IPS-15b (cell line): ENCODE results near the gene CLDN1.

Source experiments
- H3K27me3 ChIP-seq: one replicate; pipeline ENCODE4 v1.6.1; 2013; ENCODE audit warnings: low read length; ENCODE audit not compliant: control insufficient read depth, insufficient read depth
- H3K36me3 ChIP-seq: one replicate; pipeline ENCODE4 v1.6.1; 2013; ENCODE audit warnings: low read length; ENCODE audit not compliant: control insufficient read depth, insufficient read depth
- H3K4me1 ChIP-seq: one replicate; pipeline ENCODE4 v1.6.1; 2013; ENCODE audit warnings: mild to moderate bottlenecking, low read length; ENCODE audit not compliant: control insufficient read depth, insufficient read depth
- H3K4me3 ChIP-seq: one replicate; pipeline ENCODE4 v1.5.1; 2013; ENCODE audit warnings: low read depth, low read length
- H3K9ac ChIP-seq: one replicate; pipeline ENCODE4 v1.6.1; 2013; ENCODE audit warnings: low read depth, mild to moderate bottlenecking, low read length
- H3K9me3 ChIP-seq: one replicate; pipeline ENCODE4 v1.6.1; 2013; ENCODE audit warnings: mild to moderate bottlenecking, low read length; ENCODE audit not compliant: control insufficient read depth, insufficient read depth

Gene CLDN1

DNA sequence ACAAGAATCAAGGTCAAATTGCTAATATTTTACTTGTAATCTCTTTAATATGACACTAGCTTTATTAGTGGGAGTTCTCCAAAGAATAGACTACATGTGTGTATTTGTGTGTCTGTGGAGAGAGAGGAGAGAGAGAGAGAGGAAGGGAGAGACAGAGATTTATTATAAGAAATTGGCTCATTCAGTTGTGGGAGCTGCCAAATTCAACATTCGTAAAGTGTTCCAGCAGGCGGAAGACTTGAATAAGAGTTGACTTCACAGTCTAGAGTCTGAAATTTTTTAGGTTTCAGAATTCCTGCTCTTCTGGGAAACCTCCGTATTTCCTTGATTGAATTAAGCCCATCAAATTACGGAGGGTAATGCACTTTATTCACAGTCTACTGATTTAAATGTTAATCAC lies 4.7 kb upstream of the CLDN1 start:
- H3K27me3 ChIP-seq = peaks cover 11% of the 10 kb centered on the region
- H3K9ac ChIP-seq = no peak overlapping the region
- no peaks in the 10 kb centered on the region for H3K36me3 ChIP-seq
- peaks cover 17% of the 10 kb centered on the region for H3K4me1 ChIP-seq
- H3K4me3 ChIP-seq = no peak overlapping the region
- no peaks in the 10 kb centered on the region for H3K9me3 ChIP-seq

- Histone ChIP-seq H3K4me3 (no peak overlapping the region), H3K9me3 (no peaks in the 10 kb centered on the region), H3K27me3 (peaks cover 16% of the 10 kb centered on the region), H3K4me1 (peaks cover 17% of the 10 kb centered on the region), H3K9ac (no peak overlapping the region), H3K36me3 (no peaks in the 10 kb centered on the region)
Measured at GRCh38 chr3:190326361-190326760, 4.1 kb upstream of the CLDN1 start.

GRCh38 chr3:190325923-190326322 lies 3.7 kb upstream of the CLDN1 start:
- Histone ChIP-seq H3K9me3 (no peaks in the 10 kb centered on the region), H3K36me3 (no peaks in the 10 kb centered on the region), H3K4me1 (peaks cover 17% of the 10 kb centered on the region), H3K4me3 (no peak overlapping the region), H3K9ac (no peak overlapping the region), H3K27me3 (peaks cover 20% of the 10 kb centered on the region)

GRCh38 chr3:190323246-190323626 lies 990 bp upstream of the CLDN1 start:
- H3K4me1 ChIP-seq = peaks cover 17% of the 10 kb centered on the region
- no peak overlapping the region for H3K9ac ChIP-seq
- no peak overlapping the region for H3K4me3 ChIP-seq
- H3K36me3 ChIP-seq = no peaks in the 10 kb centered on the region
- no peaks in the 10 kb centered on the region for H3K9me3 ChIP-seq
- H3K27me3 ChIP-seq = peaks cover 22% of the 10 kb centered on the region

DNA sequence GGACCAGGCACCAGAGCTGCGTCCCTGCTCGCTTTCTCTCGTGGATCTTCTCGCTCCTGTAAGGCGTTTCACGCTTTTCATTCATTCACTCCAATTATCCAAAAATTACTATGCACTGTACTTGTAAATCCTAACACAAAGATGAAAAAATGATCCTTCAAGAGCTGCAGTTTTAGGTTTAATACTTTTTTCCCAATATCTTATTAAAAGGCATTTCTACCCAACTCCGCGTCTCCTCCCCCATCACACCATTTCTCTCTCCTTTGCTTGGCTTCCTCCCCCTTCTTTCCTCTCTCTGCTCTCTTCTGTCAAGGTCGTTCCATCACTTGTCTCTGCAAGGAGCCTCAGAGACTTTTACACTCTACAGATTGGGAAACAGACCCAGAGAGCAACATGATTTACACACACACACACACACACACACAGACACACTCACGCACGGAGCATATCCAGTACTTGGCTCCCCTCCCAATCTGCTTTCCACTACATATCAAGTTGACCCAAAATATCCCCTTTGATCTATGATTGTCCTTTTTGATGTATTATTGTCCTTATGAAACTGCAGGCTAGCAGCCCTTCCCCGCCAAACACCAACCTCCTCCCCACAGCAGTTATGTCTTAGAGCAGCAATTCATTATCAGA lies 479 bp upstream of the CLDN1 start:
- Histone ChIP-seq H3K9ac (no peak overlapping the region), H3K36me3 (no peaks in the 10 kb centered on the region), H3K4me3 (peak overlapping the region; percentile 52), H3K4me1 (peaks cover 17% of the 10 kb centered on the region), H3K9me3 (no peaks in the 10 kb centered on the region), H3K27me3 (peaks cover 22% of the 10 kb centered on the region)

DNA sequence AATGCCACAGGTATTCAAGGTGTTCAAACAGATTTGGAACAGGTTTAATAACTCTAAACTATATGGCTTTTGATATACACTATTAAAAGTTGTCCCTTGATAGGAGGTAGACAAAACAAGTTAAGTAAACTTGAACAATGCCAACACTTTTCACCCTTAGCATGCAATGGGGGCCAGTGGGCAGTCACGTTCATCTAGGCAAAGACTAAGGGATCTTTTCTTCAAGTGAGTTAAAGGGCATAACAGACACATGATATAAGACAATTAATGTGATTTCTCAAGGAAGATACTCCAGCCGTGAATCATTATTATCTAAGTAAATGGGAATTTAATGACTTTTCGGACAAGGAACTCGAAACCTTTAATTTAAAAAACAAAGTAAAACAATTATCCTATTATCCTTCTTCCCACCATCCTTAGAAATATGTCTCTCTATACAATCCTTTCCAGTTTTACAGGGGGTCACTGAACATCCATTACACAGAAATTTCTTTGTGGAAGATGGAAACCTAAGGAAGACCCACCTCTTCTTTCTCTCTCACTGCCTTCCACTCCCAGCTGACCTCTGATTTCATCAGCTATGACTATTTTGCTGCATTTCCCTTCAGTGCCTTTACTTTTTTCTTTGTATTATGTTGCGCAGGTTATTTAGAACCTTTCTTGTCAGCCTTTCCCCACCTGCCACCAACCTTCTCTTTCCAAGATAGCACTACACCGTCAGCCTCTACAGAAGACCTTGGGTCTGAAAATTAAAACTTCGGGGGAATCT lies 1.5 kb downstream of the CLDN1 start:
- Histone ChIP-seq H3K4me3 (peak overlapping the region; percentile 79), H3K9me3 (no peaks in the 10 kb centered on the region), H3K27me3 (peaks cover 22% of the 10 kb centered on the region), H3K9ac (no peak overlapping the region), H3K36me3 (no peaks in the 10 kb centered on the region), H3K4me1 (peaks cover 9% of the 10 kb centered on the region)

DNA sequence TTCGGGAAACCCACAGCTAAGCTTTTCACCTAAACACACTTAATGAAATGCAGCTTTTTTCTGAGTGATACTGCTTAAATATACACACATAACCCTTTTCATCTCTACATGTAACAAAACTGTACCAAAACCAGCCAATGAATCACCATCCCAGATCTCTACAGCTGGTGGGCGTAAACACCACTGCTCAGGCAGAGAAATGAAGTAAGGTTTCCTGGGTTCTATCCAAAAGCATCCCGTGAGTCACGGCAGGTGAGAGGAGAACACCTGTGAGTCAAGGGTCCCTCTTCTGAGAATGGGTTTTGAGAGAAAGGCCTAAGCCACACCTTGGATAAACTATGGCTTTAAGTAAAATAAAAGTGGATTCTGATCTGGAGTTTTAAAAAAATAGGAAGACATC lies 2.6 kb downstream of the CLDN1 start:
- Histone ChIP-seq H3K36me3 (no peaks in the 10 kb centered on the region), H3K4me1 (peaks cover 2% of the 10 kb centered on the region), H3K27me3 (peaks cover 22% of the 10 kb centered on the region), H3K9ac (no peak overlapping the region), H3K4me3 (no peak overlapping the region), H3K9me3 (no peaks in the 10 kb centered on the region)

GRCh38 chr3:190318666-190319065 lies 3.6 kb downstream of the CLDN1 start:
- H3K4me1 ChIP-seq = no peaks in the 10 kb centered on the region
- no peaks in the 10 kb centered on the region for H3K36me3 ChIP-seq
- H3K9ac ChIP-seq = no peak overlapping the region
- H3K4me3 ChIP-seq = no peak overlapping the region
- H3K9me3 ChIP-seq = no peaks in the 10 kb centered on the region
- H3K27me3 ChIP-seq = peaks cover 21% of the 10 kb centered on the region

DNA sequence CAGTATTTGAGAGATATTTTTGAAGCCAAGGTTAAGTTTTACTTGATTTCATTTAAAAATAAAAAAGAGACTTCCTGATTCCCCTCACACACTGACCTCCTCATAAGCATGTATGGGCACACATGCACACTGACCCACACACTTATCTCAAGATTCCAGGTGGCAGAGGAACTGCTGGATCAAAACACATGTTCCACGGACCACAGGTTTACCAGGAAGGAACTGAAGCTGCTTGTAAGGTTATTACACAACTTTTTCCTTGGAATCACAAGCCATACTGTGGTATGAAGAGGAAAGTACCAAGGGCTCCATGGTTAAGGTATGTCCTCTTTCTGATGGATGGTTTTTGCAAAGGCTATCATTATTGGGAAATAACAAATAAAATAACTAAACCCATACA lies 7.5 kb downstream of the CLDN1 start:
- H3K4me1 ChIP-seq = no peaks in the 10 kb centered on the region
- no peak overlapping the region for H3K4me3 ChIP-seq
- no peaks in the 10 kb centered on the region for H3K27me3 ChIP-seq
- H3K9ac ChIP-seq = no peak overlapping the region
- no peaks in the 10 kb centered on the region for H3K36me3 ChIP-seq
- H3K9me3 ChIP-seq = no peaks in the 10 kb centered on the region

DNA sequence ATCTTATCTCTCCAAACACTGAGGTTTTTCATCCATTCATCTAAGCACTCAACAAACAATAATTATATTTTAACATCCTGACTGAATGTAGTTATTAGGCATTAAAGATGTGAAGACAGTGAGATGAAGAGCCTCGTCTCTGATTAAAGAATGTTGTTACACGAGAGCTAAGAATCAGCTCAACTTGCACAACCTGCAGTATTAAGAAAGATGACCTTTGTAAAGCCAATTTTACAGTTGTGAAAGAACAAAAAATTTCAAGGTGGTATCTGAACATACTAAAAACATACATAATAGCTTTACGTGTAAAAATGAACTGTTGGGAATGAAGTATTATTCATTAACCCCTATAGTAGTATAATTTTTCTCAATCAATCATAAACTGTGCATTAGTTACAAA lies 12.8 kb downstream of the CLDN1 start:
- H3K4me3 ChIP-seq = no peak overlapping the region
- H3K9me3 ChIP-seq = no peaks in the 10 kb centered on the region
- H3K36me3 ChIP-seq = no peaks in the 10 kb centered on the region
- no peaks in the 10 kb centered on the region for H3K4me1 ChIP-seq
- no peaks in the 10 kb centered on the region for H3K27me3 ChIP-seq
- H3K9ac ChIP-seq = no peak overlapping the region

DNA sequence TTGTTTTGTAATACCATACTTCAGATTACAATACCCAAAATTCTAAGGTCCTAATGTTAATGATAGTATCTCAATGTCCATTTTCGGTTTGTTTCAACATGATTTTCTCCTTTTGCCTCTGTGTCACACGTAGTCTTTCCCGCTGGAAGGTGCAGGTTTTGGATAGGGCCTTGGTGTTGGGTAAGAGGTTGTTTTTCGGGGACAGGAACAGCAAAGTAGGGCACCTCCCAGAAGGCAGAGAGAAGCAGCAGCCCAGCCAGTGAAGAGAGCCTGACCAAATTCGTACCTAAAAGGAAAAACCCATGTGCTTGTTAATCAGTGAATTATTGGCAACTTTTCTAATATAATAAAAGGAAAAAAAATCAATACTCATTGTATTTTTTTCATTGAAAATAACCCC lies 14.1 kb downstream of the CLDN1 start:
- H3K36me3 ChIP-seq = no peaks in the 10 kb centered on the region
- no peak overlapping the region for H3K9ac ChIP-seq
- no peak overlapping the region for H3K4me3 ChIP-seq
- no peaks in the 10 kb centered on the region for H3K4me1 ChIP-seq
- no peaks in the 10 kb centered on the region for H3K9me3 ChIP-seq
- no peaks in the 10 kb centered on the region for H3K27me3 ChIP-seq

DNA sequence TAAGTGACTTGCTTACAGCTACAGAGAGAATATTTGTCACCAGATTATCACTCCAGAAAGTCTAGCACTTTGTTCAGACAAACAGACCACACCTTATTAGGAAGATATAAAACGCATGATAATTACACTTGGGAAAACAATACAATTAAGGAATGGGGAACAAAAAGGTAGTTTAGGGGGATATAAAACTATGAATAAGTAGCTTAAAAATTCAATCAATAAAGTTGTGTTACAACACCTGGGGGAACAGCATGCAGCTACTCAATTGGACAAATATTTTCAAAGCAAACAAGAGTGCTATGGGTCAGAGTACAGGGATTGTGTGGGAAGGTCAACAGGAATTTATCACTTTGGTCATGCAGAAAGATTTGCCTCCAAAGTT lies 15.1 kb downstream of the CLDN1 start:
- H3K36me3 ChIP-seq = no peaks in the 10 kb centered on the region
- H3K4me1 ChIP-seq = no peaks in the 10 kb centered on the region
- no peak overlapping the region for H3K9ac ChIP-seq
- H3K4me3 ChIP-seq = no peak overlapping the region
- no peaks in the 10 kb centered on the region for H3K27me3 ChIP-seq
- no peaks in the 10 kb centered on the region for H3K9me3 ChIP-seq
